Measurements from ENCODE around the gene PPP1R14D.

Gene PPP1R14D

DNA sequence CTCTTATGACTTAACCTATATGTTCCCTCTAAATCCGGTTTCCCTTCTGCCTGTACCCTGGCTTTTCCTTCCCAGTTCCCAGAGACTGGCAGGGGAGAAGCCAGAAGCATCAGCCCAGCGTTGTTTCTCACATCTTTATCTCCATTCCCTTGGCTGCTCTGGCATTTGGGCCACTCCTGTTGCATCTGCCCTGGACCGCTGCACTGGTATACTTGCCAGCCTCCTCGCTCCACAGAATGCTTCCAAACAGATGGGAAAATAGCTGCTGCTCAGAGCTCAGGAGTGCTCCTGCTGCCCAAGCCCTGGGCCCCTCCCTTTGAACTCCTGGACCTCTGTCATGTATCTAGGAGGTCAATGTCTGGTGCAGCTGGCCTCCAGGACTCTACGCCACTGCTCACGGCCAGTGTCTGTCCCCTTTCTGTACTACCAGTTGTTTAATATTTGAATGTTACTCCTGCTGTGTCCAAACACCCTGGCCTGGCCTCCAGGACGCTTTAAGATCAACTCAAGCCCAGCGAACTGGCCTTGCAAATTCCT lies 22.1 kb upstream of the PPP1R14D start:
- no peak for DNase-seq

DNA sequence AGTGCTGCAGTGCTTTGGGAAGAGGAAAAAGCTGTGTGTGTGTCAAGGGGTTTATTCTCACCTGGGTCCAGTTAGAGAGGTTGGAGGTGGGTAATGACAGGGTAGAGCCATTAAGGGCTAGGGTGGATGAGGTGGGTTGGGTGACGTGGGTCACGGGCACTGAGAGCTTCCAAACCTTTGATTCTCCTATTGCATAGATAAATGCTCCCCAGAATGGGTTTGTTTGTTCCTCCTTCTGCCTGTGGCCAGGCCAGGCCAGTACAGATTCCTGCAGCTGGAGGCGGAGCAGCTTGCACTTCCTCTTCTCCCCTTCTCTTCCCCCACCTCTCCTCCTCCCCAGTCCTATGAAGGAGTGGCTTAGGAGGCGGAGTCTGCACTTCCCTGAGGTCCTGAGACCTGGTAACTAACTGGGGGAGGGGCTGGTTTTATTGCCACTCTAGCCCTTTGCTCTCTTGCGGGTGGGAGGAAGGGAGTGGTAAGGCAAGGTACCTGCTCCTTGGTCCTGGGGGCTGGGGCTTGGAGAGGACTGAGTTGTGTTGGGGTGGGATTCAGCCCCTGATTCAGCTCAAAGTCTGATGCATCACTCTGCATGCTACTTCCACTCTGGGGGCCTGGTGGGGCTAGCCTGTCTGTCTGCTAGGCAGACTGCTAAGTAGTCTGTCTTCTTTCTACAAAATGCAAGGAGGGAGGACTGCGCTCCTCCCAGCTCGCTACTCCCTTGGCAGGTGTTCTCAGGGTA lies 18.9 kb upstream of the PPP1R14D start:
- DNase-seq: peak; percentile 88 to 91 (median 89)

DNA sequence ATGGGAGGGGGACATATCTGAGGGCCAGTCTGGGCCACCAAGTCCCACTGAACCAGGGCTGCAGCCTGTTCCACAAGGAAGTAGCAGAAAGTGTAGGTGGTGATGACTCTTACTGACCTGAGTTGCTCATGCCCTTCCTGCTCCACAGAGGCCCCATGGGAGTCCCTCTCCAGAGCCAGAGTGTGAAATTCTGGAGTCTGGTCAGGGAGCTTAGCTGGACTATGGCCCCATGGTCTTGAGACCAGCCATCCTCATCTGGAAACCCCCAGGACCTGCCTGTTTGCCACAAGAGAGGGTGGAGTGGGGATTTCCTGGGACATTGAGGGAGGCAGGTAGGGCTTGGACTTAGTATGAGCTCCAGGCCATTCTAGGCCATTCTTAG lies 18.3 kb upstream of the PPP1R14D start:
- DNase-seq: peak; percentile 72 to 88 (median 77)

- DNase-seq: peak in 1 of 3 donors; percentile 23
These were observed 17.2 kb upstream of the PPP1R14D start for GRCh38 chr15:40845511-40846284.

GRCh38 chr15:40845036-40845435 lies 16.5 kb upstream of the PPP1R14D start:
- DNase-seq: peak; percentile 25 to 46 (median 45)

DNA sequence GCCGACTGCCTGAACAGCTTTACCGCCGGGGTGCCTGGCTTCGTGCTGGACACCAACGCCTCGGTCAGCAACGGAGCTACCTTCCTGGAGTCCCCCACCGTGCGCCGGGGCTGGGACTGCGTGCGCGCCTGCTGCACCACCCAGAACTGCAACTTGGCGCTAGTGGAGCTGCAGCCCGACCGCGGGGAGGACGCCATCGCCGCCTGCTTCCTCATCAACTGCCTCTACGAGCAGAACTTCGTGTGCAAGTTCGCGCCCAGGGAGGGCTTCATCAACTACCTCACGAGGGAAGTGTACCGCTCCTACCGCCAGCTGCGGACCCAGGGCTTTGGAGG lies 16.2 kb upstream of the PPP1R14D start:
- DNase-seq: peak; percentile 42 to 67 (median 52)

GRCh38 chr15:40843885-40844695 lies 15.6 kb upstream of the PPP1R14D start, which contains the start of gene SPINT1:
SPINT1 (plus strand) TSS chr15:40844048; CDS start chr15:40844555, 507 bp downstream.
- DNase-seq: peak; percentile 42 to 82 (median 58)

DNA sequence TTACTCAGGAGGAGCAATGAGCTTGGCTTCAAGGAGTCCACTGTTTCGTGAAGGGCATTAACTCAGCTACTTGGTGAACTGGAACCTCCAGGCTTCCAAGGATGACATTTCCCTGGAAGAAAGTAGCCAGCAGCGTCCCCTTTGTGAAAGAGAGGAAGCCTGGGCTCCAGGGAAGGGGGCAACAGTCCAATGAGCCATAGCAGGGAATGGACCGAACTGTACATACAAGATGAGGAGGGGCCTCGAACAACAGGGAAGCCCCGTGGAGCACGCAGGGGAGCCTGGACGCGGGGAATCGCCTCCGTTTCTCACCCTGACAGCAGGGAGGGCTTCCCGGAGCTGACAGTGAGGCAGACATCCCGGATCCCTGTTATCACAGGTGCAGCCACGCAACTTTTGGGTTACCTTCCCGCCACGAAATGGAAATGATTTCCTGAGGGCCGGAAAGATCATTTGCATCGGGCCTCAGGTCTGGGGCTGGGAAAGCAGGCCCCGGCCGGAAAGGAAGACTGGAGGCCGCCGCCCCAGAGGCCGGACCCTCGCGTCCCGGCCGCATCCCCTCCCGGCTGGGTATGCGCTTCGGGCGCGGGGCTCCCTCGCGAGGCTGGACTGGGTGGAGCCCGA lies 14.9 kb upstream of the PPP1R14D start:
- DNase-seq: no peak

GRCh38 chr15:40841741-40842140 lies 13.2 kb upstream of the PPP1R14D start:
- no peak for DNase-seq

- no peak for DNase-seq
These were observed 10.2 kb upstream of the PPP1R14D start for GRCh38 chr15:40838756-40839155.

GRCh38 chr15:40836020-40836419 lies 7.5 kb upstream of the PPP1R14D start:
- no peak for DNase-seq

- DNase-seq: no peak
These were observed 4.4 kb upstream of the PPP1R14D start for GRCh38 chr15:40832903-40833302.

- DNase-seq: no peak
These were observed 3.4 kb upstream of the PPP1R14D start for GRCh38 chr15:40831861-40832260.

GRCh38 chr15:40830884-40831283 lies 2.4 kb upstream of the PPP1R14D start:
- DNase-seq: no peak

DNA sequence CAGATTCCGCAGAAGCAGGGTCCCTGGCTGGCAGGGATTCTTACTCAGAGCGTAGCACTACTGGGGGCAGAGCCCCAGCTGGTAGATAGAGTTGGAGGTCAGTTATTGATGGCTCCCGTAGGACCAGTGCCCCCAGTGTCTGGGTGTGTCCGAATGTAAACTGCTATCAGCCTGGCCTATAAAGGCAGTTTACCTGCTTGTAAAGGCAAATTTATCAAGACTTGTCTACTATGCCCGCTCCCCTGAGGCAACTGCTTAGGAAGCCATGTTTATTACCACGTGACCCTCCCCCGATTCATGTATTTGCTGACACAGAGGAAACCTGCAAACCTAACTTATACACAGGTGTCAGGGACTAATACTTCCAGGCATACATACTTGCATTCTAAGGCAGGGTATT lies 607 bp upstream of the PPP1R14D start:
- no peak for DNase-seq

DNA sequence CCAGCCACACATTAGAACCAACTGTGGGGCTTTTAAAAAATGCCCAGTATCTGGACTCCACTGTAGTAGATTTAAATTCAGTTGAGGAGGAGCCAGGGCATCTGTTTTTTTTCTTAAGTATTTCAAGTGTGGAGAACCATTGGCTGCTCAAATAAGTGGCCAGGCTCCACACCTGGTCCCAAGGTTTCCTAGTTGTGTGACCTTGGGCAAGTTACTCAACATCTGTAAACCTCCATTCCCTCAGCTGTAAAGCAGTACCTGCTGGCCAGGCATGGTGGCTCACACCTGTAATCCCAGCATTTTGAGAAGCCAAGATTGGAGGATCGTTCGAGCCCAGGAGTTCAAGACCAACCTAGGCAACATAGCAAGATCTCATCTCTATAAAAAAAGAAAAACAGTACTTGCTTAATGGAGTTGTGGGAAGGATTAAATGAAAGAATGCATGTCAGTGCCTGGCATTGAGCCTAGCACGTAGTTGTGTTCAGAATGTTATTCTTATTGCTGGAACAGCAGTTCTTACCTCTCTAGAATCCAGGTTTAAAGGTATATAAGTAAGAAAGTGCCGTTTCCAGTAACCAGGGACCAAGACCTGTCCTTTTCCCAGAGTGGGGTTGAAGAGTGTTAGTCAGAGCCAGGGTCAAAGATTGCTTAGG lies 2.0 kb downstream of the PPP1R14D start:
- no peak for DNase-seq

GRCh38 chr15:40825661-40826422 lies 2.7 kb downstream of the PPP1R14D start:
- DNase-seq: no peak

DNA sequence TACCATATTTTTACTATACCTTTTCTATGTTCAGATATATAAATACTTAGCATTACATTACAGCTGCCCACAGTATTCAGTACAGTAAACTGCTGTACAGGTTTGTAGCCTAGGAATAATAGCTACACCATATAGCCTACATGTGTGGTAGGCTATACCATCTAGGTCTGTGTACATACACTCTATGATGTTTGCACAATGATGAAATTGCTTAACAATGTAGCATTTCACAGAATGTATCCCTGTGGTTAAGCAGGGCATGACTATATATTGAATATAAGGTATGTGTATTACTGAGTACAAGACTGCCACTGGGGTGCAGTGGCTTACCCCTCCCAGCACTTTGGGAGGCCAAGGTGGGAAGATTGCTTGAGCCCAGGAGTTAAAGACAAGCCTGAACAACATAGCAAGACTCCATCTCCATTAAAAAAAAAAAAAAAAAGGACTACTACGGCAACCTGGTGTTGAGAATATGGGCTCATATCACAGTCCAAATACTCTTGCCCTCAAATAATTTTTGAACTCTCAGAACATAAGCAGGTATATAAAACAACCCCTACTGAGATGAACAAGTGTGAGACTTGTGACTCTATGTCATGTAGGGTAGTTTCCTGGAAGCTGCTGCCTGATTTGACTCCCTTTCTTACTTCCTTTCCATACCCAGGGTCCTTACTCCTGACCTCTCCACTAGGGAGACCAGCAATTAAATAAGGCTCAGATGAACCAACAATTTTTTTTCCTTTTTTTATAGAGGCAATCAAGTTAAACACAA lies 4.8 kb downstream of the PPP1R14D start:
- DNase-seq: no peak

GRCh38 chr15:40821195-40821594 lies 7.3 kb downstream of the PPP1R14D start:
- DNase-seq: no peak

DNA sequence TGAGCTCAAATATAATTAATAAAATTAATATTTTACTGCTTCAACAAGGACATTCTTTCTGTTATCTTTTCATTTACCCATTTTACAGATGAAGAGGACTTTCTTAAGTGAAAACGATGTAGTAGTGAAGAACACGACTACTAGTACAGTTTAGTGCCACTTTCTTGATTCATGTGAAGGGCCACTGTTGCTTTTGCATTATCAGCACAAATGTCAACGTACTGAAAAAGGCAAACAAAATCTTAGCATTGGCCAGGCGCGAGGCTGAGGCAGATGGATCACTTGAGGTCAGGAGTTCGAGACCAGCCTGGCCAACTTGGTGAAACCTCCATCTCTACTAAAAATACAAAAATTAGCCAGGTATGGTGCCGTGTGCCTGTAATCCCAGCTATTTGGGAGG lies 9.5 kb downstream of the PPP1R14D start:
- DNase-seq: no peak
